ENCODE measurements around the gene ARHGEF7.
"Not testable (repeated sequence)": the region's sequence is repeated elsewhere in the genome, so short reads cannot be mapped to it uniquely, and the experiment has no call there.

ARHGEF7 gene

DNA sequence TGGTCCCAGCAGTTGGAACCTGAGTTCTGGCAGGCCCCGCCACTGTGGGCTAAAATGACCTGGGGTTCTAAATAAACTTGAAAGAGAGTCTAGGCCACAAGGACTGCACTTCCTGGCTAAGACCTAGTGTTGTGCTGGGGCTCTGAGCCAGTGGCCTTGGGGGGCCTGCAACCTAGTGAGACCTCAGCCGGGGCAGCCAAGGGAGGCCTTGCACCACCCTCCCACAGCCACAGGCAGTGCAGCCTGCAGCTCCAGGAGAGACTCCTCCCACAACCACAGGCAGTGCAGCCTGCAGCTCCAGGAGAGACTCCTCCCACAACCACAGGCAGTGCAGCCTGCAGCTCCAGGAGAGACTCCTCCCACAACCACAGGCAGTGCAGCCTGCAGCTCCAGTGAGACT is 142.8 kb downstream of the ARHGEF7 start:
- DNase-seq, result not testable (repeated sequence)

DNA sequence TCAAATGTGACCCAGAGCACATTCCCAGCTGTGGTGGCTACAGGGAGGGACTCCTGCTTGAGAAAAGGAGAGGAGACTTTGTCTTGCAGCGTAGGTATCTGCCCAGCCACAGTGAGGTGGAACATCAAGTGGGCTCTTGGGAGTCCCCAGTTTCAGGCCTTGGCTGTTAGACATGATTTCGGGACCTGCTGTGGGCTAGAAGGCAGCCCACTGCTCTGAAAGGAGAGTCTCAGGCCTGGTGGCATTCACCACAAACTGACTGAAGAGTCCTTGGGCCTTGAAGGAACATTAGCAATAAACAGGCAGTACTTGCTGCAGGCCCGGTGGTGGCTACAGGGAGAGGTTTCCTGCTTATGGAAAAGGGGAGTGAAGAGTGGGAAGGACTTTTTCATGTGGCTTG is 143.5 kb downstream of the ARHGEF7 start:
- no peak for DNase-seq

- peak; percentile 25 for DNase-seq
Measured at GRCh38 chr13:111259058-111259457, 143.9 kb downstream of the ARHGEF7 start.

DNA sequence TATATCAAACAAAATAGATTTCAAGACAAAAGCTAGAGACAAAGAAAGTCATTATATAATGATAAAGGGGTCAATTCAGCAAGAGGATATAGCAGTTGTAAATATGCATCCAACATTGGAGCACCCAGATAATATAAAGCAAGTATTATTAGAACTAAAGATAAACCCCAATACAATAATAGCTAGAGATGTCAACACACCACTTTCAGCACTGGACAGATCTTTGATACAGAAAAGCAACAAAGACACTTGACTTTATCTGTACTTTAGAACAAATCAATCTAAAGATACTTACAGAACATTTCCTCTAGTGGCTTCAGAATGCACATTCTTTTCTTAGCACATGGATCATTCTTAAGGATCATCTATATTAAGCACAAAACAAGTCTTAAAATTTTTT is 146.2 kb downstream of the ARHGEF7 start:
- DNase-seq, result no peak

DNA sequence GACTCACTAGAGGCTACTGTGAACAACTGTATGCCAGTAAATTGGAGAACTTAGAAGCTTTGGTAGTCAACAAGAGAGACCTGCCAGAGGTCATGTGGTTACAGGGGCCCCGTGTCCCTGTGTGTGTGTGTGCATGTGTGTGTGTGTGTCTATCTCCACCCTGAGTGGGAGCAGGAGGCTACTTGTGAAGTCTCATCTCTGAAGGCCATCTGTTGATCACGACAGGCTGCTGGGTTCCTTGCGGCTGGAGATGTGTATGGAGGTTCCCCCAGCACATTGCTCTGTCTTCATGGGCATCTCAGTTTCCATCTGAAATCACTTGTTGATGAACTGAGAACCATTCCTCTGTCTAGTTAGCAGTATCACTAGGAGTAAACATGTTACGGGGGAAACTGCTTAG is 147.2 kb downstream of the ARHGEF7 start:
- no peak for DNase-seq

DNA sequence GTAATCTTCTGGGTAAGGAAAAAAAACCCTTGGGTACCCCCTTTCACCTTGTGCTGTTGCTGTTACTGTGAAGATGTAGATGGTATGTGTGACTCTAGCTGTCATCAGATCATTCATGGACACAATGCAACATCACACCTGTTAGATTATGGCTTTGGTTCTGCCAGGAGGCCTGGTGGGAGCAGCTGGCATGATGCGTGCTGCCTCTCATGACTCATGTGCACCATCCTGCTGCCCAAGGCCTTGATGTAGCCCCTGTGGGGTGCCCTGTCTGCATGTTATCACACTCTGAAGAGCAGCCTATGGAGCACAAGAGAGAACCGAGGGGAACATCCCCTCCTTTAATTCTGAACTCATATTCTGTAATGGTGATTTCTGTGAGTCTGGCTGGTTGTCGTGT is 147.6 kb downstream of the ARHGEF7 start:
- DNase-seq, result peak; percentile 71

- no peak for DNase-seq
Measured at GRCh38 chr13:111263566-111263965, 148.5 kb downstream of the ARHGEF7 start.

DNA sequence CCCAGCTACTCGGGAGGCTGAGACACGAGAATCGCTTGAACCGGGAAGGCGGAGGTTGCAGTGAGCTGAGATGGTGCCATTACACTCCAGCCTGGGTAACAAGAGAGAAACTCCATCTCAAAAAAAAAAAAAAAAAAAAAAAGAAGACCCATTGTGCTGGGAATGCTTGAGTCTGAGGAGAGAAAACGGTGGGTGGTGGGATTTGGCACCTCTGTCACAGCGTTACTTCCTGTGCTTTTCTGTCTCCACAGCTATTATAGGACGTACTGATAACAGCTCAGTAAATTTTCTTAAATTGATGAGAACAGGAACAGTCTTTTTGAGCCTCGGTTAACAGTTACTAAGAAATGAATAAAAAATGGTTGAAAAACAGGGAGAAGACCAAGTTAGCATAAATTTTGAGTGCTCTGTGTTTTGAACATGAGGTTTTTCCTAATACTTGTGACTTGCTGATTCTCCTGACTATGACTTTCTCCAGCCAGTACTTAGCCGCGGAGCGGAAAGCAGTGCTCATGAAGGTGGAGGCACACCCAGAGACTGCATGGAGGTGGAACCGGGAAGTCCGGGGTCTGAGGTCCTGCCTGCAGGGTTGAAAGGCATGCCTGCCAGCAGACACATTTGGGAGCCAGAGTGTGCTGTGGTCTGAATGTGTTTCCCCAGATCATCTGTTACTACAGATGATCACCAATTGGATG is 150.0 kb downstream of the ARHGEF7 start:
- no peak for DNase-seq

GRCh38 chr13:111265701-111266035 is 150.6 kb downstream of the ARHGEF7 start:
- peak; percentile 65 for DNase-seq

DNA sequence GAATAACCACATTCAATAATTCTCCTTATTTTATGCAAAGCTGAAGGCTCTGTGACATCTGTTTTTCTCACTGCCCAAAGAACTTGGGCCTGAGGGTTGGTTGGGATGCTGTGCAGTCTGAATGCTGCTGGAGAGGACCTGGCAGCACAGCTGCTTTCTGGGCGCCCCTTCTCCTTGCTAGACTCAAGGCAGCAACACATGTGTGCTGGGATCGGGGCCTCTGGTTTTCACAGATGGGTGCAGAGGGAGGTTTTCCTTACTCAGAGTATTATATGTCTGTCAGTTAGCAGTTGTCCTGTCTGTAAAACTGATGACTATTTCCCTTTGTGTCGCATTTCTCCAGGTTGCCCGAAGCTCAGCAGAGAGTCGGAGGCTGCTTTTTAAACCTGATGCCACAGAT is 152.1 kb downstream of the ARHGEF7 start:
- no peak for DNase-seq

- DNase-seq, result no peak
Measured at GRCh38 chr13:111267784-111268183, 152.7 kb downstream of the ARHGEF7 start.

DNA sequence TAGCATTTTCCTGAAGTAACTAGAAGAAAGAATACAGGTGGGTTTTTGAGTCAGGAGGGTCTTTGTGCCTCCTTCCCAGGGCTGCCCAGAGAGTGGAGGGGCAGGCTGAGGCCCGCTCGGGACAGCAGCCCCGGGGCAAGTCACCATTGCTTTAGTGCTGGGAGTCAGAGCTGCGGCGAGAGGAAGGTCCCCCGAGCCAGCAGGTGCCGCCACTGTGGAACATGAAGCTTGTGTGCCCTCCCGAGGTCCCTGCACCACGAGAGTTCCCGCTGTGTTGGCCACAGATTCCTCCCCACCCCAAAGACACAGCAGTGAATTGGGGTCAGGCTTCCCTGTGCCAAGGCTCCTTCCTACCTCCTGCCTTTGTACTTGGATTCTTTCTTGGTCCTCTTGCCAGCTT is 154.4 kb downstream of the ARHGEF7 start:
- DNase-seq, result no peak

GRCh38 chr13:111270126-111270525 is 155.0 kb downstream of the ARHGEF7 start:
- DNase-seq, result no peak

DNA sequence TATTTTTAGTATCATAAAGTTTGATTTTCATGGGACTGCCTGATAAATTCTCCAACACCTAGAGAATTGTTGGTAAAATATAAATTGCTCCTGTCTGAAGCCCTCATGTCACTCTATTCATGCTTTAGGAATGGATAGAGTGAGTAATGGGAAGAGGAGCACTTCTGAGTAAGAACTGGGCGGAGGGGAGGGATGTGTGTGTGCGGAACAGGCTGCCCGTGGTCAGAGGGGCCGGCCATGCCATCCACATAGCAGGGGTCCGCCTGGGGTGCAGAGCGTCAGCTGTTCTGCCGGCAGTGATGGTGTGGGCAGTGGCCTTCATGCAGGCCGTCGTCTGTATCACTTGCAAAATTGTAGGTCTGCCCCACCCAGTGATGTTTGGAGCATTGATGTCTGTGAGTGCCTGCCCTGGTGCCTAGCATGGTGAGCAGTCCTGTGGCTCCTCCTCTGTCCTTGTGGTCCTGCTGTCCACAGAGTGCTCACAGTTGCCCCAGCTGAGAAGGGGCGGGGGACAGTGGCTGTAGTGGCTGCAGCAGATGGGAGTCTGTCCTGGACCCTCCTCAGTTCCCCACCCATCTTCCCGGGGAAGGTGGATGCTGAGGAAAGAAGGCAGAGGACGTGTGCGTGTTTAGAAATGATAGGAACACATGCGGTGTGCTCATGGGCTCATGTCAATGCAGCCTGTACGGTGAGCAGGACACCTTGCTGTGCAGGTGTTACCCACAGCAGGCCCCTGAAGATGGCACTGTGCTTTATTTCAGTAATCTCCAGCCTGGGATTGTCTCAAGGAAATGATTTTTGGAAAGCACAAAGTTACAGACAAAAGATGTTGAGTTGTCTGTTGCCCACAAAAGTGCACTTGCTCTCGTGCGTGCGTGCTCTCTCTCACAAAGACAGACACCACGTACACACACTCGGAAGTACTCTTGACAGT is 155.9 kb downstream of the ARHGEF7 start:
- no peak for DNase-seq

DNA sequence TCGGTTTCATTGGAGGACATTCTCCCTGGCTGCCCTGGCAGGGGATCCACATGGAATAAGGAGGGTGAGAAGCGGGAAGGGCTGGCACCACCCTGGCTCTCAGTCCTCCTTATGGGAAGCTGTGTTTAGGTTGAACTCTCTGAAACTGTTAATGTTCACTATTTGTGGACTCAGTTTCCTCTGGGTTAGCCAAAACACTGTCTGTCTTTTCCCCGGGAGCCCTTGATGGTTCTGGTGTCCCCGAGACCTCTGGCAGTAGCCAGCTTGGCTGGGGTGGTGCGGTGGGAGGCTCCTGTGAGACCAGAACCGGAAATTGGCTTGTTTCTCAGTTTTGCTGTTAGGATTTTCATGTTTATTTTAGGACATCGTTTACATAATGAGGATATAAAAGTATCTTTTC is 157.0 kb downstream of the ARHGEF7 start:
- no peak for DNase-seq

- DNase-seq, result no peak
Measured at GRCh38 chr13:111275382-111275781, 160.3 kb downstream of the ARHGEF7 start.

- no peak for DNase-seq
Measured at GRCh38 chr13:111275995-111276618, 161.0 kb downstream of the ARHGEF7 start.

DNA sequence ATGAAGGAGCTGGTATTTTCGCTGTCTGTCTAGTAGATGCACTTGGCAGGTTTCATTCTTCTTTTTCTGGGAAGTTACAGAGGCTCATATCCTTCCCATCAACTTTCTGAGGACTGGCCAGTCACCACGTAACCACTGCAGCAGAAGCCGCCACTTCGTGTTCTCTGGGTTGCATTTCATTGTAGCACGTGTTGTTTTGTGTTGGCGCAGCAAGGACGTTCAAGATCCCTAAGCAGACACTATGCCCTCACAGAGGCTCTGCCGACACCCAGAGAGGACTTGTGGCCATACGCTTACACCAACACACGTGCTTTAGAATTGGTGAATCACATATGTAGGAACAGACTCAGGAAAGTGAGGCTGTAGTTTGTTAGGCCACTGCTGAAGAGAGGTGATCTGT is 163.1 kb downstream of the ARHGEF7 start:
- DNase-seq, result no peak

DNA sequence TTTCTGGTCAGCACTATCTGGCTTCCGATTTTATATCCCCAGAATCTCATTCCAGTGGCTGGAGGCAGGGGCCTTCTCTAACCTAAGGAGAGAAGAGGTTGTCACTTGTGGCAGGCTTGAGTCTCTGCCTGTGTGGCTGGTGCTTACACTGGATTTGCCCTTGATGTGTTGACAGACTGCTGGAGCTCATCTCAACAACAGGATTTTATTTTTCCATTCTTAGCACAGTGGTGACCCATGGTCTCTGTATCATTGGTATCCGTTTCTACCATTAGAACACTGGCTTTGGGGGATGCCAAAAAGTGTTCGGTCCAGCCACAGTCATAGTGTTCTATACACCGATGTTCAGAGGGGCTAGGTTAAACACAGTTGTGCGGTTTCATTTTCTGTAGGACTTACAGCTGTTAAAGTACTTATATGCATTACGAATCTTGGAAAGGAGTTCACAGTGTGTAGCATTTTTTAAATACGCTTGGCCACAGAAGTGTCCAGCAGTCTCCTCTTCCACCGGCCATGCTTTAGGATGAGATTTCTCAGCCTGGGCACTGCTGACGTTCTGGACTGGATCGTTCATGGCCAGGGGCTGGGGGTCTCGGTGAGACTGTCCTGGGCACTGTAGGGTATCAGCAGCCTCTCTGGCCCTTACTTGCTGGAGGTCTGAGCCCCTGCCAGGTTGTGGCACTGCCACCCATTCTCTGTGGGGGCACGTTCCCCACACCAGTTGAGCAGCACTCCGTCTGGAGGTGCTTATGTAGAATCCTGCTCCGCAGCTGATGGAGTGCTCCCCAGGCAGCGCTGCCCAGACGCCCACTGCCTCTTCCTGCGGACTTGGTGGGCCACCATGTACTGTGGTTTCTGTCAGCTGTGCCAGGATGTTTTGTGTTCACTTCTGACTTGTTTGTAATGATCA is 163.9 kb downstream of the ARHGEF7 start:
- DNase-seq, result no peak

- DNase-seq, result no peak
Measured at GRCh38 chr13:111280226-111280625, 165.1 kb downstream of the ARHGEF7 start.

DNA sequence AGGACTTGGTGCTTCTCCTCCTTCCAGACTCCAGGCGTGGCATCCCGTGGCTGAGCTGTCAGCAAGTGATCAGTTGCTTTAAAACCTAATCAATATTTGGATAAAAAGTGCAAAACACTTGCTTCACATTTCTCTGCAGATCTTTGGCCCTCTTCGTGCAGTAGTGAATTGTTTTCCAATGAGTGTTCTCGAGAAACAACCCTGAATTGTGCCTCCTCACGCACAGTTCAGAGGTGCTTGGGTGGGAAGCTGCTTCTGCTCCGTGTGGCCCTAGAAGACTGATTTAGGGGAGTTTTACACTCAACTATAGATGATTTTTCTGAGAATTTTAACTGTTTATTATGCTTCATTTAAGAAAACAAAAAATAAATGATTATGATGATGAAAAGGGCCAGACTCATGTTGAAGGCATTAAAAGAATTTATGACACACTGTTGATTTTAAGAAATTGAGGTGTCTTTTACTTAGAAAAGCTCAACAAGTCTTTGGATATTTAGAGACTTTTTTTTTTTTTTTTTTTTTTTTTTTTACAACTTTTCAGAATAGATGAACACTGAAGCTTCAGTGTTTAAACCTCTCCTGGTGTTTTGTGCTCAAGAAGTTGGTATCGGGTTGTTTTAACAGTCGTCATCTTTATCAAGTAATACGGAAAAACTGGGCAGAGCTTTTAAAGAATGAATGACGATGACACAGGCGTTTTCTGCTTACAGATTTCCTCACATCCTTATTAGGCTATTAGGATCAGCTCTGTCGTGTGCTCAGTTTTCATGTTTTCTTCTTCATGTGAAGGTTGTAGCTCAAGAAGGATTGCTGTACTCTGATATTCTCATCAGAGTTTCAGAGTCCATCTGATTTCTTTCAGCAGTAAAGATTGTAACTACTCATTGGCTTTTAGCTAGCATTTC is 165.8 kb downstream of the ARHGEF7 start:
- no peak for DNase-seq
